Activated naive CD4-positive, alpha-beta T cell (primary cell): ENCODE data around the gene NMU.
A peak's percentile ranks its signal among the peaks of the same experiment; 100 is the strongest.
"Not testable (repeated sequence)": the region's sequence is repeated elsewhere in the genome, so short reads cannot be mapped to it uniquely, and the experiment has no call there.

Experiments used
- DNase-seq, 4 experiments: peaks; one replicate each; lab custom pipeline; 2025; lab: John Stamatoyannopoulos, UW

Gene NMU

DNA sequence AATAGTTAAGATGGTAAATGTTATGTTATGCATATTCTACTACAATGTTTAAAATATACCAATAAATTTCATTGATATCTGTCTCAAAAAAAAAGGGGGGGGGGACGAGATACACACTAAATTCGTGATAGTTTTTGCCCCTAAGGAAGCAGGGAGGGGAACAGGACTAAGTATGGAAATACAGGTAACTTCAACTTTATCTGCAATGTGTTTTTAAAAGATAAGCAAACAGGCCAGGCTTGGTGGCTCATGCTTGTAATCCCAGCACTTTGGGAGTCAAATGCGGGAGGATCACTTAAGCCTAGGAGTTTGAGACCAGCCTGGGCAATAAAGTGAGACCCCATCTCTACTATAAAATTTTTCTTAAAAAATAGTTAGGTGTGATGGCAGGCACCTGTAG, 76.0 kb downstream of the NMU start:
- DNase-seq = no peak

DNA sequence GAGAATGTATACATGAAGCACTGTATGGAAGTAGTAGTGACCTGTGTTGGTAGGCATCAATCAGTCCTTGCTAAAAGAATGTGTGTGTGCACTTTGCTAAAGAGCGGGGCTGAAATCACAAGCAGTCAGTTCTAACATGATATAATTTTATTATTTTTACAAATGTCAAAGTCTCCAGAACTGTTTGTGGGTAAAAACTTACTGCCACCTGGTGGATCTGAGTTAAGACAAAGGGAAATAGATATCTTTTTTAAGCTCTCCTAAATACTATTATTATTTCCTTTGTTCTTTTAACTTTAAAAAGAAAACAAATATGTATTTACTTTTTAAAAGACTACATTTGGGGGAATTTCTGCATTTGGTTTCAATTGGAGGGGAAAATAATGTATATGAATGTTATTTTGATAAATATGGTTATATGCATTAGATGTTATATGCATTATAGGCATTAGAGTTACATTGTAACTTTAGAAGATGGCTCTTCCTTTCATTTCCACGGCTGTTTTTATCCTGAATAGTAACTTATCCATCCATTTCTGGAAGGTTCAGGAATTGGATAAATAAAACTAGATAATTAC, 81.6 kb downstream of the NMU start:
- DNase-seq = no peak

DNA sequence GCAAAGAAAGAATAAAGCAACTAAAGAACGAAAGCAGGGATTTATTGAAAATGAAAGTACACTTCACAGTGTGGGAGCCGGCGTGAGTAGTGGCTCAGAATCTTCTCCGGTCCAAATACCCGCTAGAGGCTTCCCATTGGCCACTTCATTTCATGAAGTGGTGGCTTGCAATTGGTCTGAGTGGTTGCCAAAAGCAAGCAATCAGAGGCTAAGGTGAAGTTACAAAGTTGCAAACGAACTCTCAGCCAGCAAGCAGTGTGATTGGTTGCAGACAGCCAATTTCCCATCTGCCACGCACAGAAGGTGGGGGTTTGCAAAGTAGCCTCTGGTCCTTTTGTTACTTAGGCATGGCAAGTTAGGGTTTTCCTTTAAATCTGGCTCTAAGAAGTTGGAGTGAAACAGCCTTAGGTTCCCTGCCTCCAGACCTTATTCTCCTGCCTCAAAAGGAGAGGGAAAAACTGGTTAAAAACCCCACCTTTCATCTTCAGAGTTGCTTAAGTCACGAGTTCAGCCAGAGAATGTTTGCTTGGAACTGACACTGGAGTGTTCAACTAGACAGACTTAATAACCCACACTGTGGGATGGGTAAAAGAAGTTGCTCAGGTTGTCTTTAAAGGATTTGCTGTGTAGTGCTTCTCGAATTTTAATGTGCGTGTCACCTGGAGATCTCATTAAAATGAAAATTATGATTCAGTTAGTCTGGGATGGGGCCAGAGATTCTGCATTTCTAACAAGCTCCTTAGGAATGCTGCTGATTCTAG, 82.5 kb downstream of the NMU start:
- DNase-seq = no peak

- DNase-seq = not testable (repeated sequence)
Measured at GRCh38 chr4:55551964-55552363, 84.1 kb downstream of the NMU start.

DNA sequence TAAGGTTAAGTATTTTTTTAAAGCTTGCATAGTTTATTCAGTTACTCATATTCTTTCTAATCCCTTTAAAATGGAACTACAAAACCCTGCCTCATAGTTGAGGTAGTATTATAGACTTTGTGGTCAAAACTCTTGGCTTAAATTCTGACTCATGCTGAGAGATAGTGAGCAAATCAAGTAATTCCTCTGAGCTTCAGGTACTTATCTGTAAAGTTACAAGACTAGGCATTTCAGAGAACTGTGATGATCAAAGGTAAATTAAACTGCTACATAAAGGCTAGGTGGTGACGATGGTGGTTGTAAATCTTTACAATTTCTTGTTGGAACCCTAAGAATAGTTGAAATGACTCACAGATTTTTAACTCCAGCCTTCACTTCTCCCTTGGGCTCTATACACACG, 86.2 kb downstream of the NMU start:
- no peak for DNase-seq

DNA sequence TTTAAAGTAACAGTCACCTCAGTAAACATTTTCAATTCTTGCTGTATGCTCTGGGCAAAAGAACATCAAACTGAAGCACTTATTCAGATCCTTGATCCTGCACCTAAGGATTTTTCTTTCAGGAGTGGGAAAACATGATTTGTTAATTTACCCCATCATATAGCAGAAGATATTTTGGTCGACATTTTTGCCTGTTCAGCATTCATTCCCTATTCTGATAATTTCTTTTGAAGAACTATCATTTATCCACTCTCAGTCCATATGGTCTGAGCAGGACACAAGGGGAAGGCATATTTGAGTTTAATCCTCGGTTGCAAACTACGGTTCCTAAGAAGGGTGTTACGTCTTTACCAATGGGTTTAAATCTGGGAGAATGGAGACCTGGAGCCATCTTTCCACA, 88.2 kb downstream of the NMU start:
- no peak for DNase-seq

- DNase-seq = no peak
Measured at GRCh38 chr4:55547466-55547770, 88.7 kb downstream of the NMU start.

GRCh38 chr4:55546756-55547465, 89.2 kb downstream of the NMU start, which contains the start of gene CLOCK:
CLOCK (minus strand) TSS chr4:55546909; CDS start chr4:55482785, 64,124 bp downstream.
- peak; percentile 70 to 82 (median 76) for DNase-seq

DNA sequence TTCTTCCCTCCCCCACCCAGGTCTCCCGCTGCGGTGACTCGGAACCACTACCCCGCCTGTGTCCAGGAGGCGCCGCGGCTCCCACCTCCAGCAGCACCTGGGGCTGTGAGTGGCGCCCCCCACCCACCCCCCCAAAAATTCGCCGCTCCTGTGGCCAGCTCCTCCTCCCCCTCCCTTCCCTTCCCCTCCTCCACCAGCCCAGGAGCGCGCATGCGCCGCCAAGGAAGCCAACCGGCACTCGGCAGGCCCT, 89.7 kb downstream of the NMU start:
- no peak for DNase-seq

GRCh38 chr4:55545641-55546505, 90.2 kb downstream of the NMU start:
- peak; percentile 31 to 49 (median 42) for DNase-seq
